Measurements from ENCODE around the gene C22orf23. TPM values are rescaled to one million over a fixed set of nuclear protein-coding genes. Genes with fewer than 3 reads are reported as not detected.

The C22orf23 gene
- total and polyA plus RNA-seq, 10 of the 15 experiments (the other 5 are each of a cell fraction or from before 2014, with no cell fraction given): 0.04 to 0.38 (median 0.11) TPM; not detected in 5

GRCh38 chr22:37912171-37912570, 41.2 kb downstream of the C22orf23 start (continued):
- TF ChIP-seq ZBTB4 (CRISPR knock-in tag; IDR thresholded peaks at IDR 0.05) (no peak), FOXM1 (IDR thresholded peaks at IDR 0.05; ENCODE audit: low read depth, low read length) (no peak), YBX1 (IDR thresholded peaks at IDR 0.05) (no peak), CBX5 (IDR thresholded peaks at IDR 0.05; ENCODE audit: low read depth) (no peak), CTCF (IDR thresholded peaks at IDR 0.05 in 2 of 3, conservative IDR thresholded peaks at IDR 0.05 in 1 of 3; ENCODE audit: control insufficient read depth in 2 of 3, extremely low read depth in 1 of 3, insufficient read depth in 1 of 3, low read depth in 3 of 3, low read length in 3 of 3) (no peak), RAD51 (IDR thresholded peaks at IDR 0.05) (no peak), JUNB (IDR thresholded peaks at IDR 0.05) (no peak), IKZF2 (IDR thresholded peaks at IDR 0.05) (no peak), NKRF (conservative IDR thresholded peaks at IDR 0.05) (no peak)

All from GM12878 (cell line).